Neural cell (in vitro differentiated cells): ENCODE results near the gene TMEM212. TPM values are rescaled to one million over a fixed set of nuclear protein-coding genes. Genes with fewer than 3 reads are reported as not detected.

Source experiments
- H2AFZ ChIP-seq: fragments of 200-600, 300-800 bp; sonication (generic), shearing (Covaris generic); 2 replicates; pipeline ENCODE4 v1.6.0; 2014; ENCODE audit warnings: low read depth, mild to moderate bottlenecking, antibody characterized with exemption, low read length, moderate library complexity
- H3F3A ChIP-seq: fragments of 200-600 bp; shearing (Covaris generic); 2 replicates; pipeline ENCODE4 v1.6.1; 2016; ENCODE audit warnings: mild to moderate bottlenecking, moderate library complexity, mixed read lengths, antibody characterized with exemption, low read length; ENCODE audit not compliant: insufficient read depth, poor library complexity, severe bottlenecking
- H3K27ac ChIP-seq: fragments of 200-600, 300-800 bp; sonication (generic), shearing (Covaris generic); 2 replicates; pipeline ENCODE4 v1.5.1; 2014; ENCODE audit warnings: mild to moderate bottlenecking, low read length, moderate library complexity
- H3K27me3 ChIP-seq: fragments of 300-800, 200-600 bp; sonication (generic), shearing (Covaris generic); 2 replicates; pipeline ENCODE4 v1.6.0; 2014; ENCODE audit warnings: mild to moderate bottlenecking, low read depth, low read length, moderate library complexity; ENCODE audit not compliant: insufficient read depth
- H3K36me3 ChIP-seq: fragments of 300-800, 200-600 bp; sonication (generic), shearing (Covaris generic); 2 replicates; pipeline ENCODE4 v1.5.1; 2014; ENCODE audit warnings: mild to moderate bottlenecking, antibody characterized with exemption, low read length, moderate library complexity; ENCODE audit not compliant: insufficient read depth
- H3K4me2 ChIP-seq: fragments of 300-800, 200-600 bp; sonication (generic), shearing (Covaris generic); 2 replicates; pipeline ENCODE4 v1.6.0; 2014; ENCODE audit warnings: mild to moderate bottlenecking, low read length
- H3K4me3 ChIP-seq: fragments of 300-800, 200-600 bp; sonication (generic), shearing (Covaris generic); 2 replicates; pipeline ENCODE4 v1.5.1; 2014; ENCODE audit warnings: mild to moderate bottlenecking, low read length, moderate library complexity
- H3K79me2 ChIP-seq: fragments of 200-600 bp; shearing (Covaris generic); replicated peaks from 2 replicates; pipeline ENCODE4 v1.6.0; 2014; ENCODE audit warnings: mild to moderate bottlenecking, low read length, moderate library complexity; ENCODE audit not compliant: insufficient read depth
- H3K9ac ChIP-seq: fragments of 300-800, 200-600 bp; sonication (generic), shearing (Covaris generic); 2 replicates; pipeline ENCODE4 v1.6.1; 2016; ENCODE audit warnings: mild to moderate bottlenecking, low read length, mixed read lengths
- H3K9me2 ChIP-seq: fragments of 200-600 bp; shearing (Covaris generic); 2 replicates; pipeline ENCODE4 v1.6.1; 2016; ENCODE audit warnings: mild to moderate bottlenecking, low read length, mixed read lengths; ENCODE audit not compliant: insufficient read depth
- H3K9me3 ChIP-seq: fragments of 200-600, 300-800 bp; sonication (generic), shearing (Covaris generic); 2 replicates; pipeline ENCODE4 v1.6.1; 2016; ENCODE audit warnings: mild to moderate bottlenecking, mixed run types, low read length, moderate library complexity, mixed read lengths
- H4K20me1 ChIP-seq: fragments of 200-600 bp; shearing (Covaris generic); 2 replicates; pipeline ENCODE4 v1.6.1; 2016; ENCODE audit warnings: mild to moderate bottlenecking, mixed run types; ENCODE audit not compliant: insufficient read depth
- EP300 ChIP-seq: fragments of 450-650 bp; conservative IDR thresholded peaks from 2 replicates; pipeline ENCODE4 v1.6.1; 2014; ENCODE audit warnings: antibody characterized with exemption, mild to moderate bottlenecking, moderate library complexity; ENCODE audit not compliant: poor library complexity, severe bottlenecking
- EZH2 ChIP-seq: fragments of 200-600, 300-800 bp; shearing (Covaris generic), sonication (generic); IDR thresholded peaks from 2 replicates; pipeline ENCODE4 v1.6.1; 2014; ENCODE audit warnings: antibody characterized with exemption, low read length, borderline replicate concordance, mild to moderate bottlenecking; ENCODE audit not compliant: insufficient read depth, poor library complexity, severe bottlenecking
- MXI1 ChIP-seq: fragments of 450-650 bp; conservative IDR thresholded peaks from 2 replicates; pipeline ENCODE4 v1.6.1; 2014; ENCODE audit warnings: antibody characterized with exemption, mild to moderate bottlenecking; ENCODE audit not compliant: poor library complexity, severe bottlenecking
- POLR2AphosphoS5 ChIP-seq: IDR thresholded peaks from 2 replicates; pipeline ENCODE4 v1.6.1; 2012
- RAD21 ChIP-seq: fragments of 450-650 bp; conservative IDR thresholded peaks from 2 replicates; pipeline ENCODE4 v1.6.1; 2014; ENCODE audit warnings: antibody characterized with exemption, mild to moderate bottlenecking, moderate library complexity
- SMC3 ChIP-seq: fragments of 450-650 bp; conservative IDR thresholded peaks from 2 replicates; pipeline ENCODE4 v1.6.1; 2014; ENCODE audit warnings: antibody characterized with exemption, mild to moderate bottlenecking, moderate library complexity; ENCODE audit not compliant: poor library complexity
- TAF1 ChIP-seq: IDR thresholded peaks from 2 replicates; pipeline ENCODE4 v1.6.1; 2012; ENCODE audit warnings: low read depth
- polyA plus RNA-seq: library from polyadenylated mRNA; depleted of rRNA; stranded (reverse); fragments of >200 nt; gene quantifications from 2 replicates; pipeline ENCODE4 v1.2.3, GENCODE V29; 2014
- TF ChIP-seq, protein P1 (sequence below): fragments of 450-650 bp; IDR thresholded peaks from 2 replicates; pipeline ENCODE4 v1.5.1; 2014; ENCODE audit warnings: antibody characterized with exemption, mild to moderate bottlenecking, moderate library complexity; ENCODE audit not compliant: poor library complexity, severe bottlenecking
- TF ChIP-seq, protein P2 (sequence below): IDR thresholded peaks from 2 replicates; pipeline ENCODE4 v1.6.1; 2012; ENCODE audit warnings: borderline replicate concordance

TMEM212 gene
- polyA plus RNA-seq, 1 donor from 2014 or later: not detected

DNA sequence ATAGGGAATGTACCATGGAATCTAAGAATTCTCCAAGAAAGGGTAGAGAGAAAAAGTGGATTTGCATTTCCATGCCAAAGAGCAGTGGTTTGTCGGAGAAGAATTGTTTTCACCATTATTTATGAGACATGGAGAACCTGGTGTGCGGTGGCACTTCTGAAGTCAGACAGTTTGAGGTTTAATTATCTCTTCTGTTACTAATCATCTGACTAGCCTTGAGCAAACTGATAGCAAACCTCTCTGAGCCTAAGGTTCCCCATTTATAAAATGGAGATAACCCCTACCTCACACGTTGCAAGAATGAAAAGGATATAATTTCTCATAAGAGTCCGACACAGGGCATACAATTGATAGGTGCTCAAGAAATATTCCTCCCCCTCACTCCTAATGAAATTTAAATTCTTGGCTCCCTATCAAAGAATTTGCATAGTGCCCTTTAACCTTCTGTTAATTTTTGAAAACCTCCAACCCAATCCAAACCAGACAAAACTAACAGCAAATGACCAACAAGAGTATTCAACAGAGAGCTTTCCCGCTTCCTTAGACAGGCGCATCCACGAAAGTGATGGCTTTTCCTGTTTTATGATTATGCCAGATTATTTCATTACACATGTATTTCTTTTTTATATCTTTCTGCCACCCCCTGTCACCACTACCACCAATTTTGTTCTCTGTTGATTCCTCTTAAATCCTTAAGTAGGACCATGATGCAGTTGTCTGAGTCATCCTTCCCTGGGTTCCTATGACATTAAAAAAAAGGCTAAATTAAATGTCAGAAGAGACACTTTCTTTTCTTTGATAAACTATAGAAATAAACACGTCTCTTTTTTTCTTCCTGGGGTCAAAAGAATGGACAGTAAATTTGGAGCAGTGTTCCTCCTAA, 28.5 kb downstream of the TMEM212 start:
- Histone ChIP-seq H3K36me3 (no peaks in the 10 kb centered on the region), H4K20me1 (no peaks in the 10 kb centered on the region), H3K9me3 (no peaks in the 10 kb centered on the region), H3K4me2 (no peak overlapping the region), H3K4me3 (no peak overlapping the region), H3K27ac (no peak overlapping the region), H3K27me3 (no peaks in the 10 kb centered on the region), H3K79me2 (no peaks in the 10 kb centered on the region), H3K9ac (no peak overlapping the region), H3F3A (peaks cover 8% of the 10 kb centered on the region), H2AFZ (no peak overlapping the region), H3K9me2 (no peaks in the 10 kb centered on the region)
- TF ChIP-seq RAD21 (no peak), TAF1 (no peak), MXI1 (no peak), POLR2AphosphoS5 (no peak), EP300 (no peak), SMC3 (no peak), EZH2 (no peak)
- TF ChIP-seq, protein P1, sequence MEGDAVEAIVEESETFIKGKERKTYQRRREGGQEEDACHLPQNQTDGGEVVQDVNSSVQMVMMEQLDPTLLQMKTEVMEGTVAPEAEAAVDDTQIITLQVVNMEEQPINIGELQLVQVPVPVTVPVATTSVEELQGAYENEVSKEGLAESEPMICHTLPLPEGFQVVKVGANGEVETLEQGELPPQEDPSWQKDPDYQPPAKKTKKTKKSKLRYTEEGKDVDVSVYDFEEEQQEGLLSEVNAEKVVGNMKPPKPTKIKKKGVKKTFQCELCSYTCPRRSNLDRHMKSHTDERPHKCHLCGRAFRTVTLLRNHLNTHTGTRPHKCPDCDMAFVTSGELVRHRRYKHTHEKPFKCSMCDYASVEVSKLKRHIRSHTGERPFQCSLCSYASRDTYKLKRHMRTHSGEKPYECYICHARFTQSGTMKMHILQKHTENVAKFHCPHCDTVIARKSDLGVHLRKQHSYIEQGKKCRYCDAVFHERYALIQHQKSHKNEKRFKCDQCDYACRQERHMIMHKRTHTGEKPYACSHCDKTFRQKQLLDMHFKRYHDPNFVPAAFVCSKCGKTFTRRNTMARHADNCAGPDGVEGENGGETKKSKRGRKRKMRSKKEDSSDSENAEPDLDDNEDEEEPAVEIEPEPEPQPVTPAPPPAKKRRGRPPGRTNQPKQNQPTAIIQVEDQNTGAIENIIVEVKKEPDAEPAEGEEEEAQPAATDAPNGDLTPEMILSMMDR: no peak
- TF ChIP-seq, protein P2, sequence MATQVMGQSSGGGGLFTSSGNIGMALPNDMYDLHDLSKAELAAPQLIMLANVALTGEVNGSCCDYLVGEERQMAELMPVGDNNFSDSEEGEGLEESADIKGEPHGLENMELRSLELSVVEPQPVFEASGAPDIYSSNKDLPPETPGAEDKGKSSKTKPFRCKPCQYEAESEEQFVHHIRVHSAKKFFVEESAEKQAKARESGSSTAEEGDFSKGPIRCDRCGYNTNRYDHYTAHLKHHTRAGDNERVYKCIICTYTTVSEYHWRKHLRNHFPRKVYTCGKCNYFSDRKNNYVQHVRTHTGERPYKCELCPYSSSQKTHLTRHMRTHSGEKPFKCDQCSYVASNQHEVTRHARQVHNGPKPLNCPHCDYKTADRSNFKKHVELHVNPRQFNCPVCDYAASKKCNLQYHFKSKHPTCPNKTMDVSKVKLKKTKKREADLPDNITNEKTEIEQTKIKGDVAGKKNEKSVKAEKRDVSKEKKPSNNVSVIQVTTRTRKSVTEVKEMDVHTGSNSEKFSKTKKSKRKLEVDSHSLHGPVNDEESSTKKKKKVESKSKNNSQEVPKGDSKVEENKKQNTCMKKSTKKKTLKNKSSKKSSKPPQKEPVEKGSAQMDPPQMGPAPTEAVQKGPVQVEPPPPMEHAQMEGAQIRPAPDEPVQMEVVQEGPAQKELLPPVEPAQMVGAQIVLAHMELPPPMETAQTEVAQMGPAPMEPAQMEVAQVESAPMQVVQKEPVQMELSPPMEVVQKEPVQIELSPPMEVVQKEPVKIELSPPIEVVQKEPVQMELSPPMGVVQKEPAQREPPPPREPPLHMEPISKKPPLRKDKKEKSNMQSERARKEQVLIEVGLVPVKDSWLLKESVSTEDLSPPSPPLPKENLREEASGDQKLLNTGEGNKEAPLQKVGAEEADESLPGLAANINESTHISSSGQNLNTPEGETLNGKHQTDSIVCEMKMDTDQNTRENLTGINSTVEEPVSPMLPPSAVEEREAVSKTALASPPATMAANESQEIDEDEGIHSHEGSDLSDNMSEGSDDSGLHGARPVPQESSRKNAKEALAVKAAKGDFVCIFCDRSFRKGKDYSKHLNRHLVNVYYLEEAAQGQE: no peak

DNA sequence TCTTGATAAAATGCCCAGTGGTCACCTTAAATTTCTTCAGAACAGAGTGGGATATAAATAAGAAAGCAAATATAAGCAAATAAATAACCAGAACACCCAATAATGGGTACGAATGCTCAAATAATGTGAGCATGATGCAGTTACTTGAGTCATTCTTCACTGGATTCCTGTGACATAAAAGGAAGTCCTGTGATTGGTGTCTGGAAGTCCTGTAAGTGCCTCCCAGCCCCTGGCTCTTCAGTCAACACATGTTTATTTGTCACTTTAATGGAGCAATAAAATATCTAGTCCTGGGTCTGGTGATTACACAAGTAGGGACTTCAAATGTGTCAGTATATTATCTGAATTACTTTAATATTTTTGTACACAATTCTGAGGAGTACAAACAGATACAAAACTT, 30.4 kb downstream of the TMEM212 start:
- no peaks in the 10 kb centered on the region for H4K20me1 ChIP-seq
- no peaks in the 10 kb centered on the region for H3K79me2 ChIP-seq
- H3K9me2 ChIP-seq: no peaks in the 10 kb centered on the region
- peaks cover 8% of the 10 kb centered on the region for H3F3A ChIP-seq
- H3K4me2 ChIP-seq: no peak overlapping the region
- H3K27me3 ChIP-seq: no peaks in the 10 kb centered on the region
- no peak overlapping the region for H3K9ac ChIP-seq
- TF ChIP-seq EZH2 (no peak), TAF1 (no peak), RAD21 (no peak), EP300 (no peak), MXI1 (no peak), POLR2AphosphoS5 (no peak), SMC3 (no peak)
- TF ChIP-seq, protein P2: no peak
- TF ChIP-seq, protein P1: no peak
- no peak overlapping the region for H2AFZ ChIP-seq
- H3K36me3 ChIP-seq: no peaks in the 10 kb centered on the region
- peak overlapping the region; percentile 19 for H3K27ac ChIP-seq
- H3K4me3 ChIP-seq: no peak overlapping the region
- H3K9me3 ChIP-seq: no peaks in the 10 kb centered on the region
